GM18861 (cell line): ENCODE data around the gene ADAMTS13.

Experiments used
- ATAC-seq: cut with Tn5 transposase; IDR thresholded peaks from one replicate; pipeline ENCODE4 v1.9.1; 2021; ENCODE audit not compliant: unreplicated experiment

ADAMTS13 gene

GRCh38 chr9:133470988-133471387 lies 48.8 kb downstream of the ADAMTS13 start:
- ATAC-seq, result no peak

DNA sequence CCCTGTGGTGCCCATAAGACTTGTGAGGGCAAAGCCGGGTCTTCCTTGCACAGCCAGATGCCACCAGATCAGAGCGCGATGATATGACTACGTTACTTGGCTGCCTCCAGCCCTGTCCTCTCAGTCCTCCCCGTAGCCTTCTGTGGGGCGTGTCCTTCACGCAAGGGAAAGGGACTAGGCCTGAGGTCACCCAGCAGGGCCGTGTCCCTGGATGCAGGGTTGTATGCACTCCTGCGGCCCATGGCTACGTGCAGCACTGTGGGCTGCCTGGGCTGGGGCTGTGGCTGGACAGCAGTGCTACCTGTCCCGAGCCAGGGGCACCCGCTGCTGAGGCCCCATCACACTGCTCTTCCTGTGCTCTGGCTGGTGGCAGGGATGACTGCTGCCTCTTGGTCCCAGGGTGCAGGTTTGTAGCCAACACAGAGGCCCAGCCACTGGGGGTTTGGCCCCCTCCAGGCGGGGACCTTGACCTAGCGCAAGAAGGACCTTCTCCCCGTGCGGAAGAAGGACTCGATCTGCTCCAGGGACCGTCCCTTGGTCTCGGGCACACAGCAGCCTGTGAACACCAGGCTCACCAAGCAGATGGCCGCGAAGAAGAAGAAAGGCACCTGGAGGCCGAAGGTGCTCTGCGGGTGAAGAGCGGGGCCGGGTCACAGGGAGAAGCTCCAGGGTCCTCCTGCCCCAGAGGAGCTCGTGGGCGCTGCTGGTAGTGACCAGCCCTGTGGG lies 49.5 kb downstream of the ADAMTS13 start:
- ATAC-seq, result no peak

DNA sequence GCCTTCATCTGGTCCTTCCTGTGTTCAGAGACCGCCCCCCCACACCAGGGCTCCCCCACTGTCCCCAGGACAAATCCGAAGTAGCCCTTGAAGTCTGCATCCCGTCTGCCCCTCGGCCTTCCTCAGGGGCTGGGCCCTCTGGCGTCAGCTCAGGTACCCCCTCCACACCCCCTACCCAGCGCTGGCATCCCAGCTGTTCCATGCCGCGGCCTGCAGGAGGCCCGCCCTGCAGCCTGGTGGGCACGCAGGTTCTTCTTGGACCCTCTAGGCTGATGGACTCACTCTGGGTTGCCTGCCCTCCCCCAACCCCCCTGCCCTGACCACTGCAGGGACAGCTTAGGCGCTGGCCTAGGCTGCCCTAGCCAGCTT lies 50.1 kb downstream of the ADAMTS13 start:
- ATAC-seq, result no peak

DNA sequence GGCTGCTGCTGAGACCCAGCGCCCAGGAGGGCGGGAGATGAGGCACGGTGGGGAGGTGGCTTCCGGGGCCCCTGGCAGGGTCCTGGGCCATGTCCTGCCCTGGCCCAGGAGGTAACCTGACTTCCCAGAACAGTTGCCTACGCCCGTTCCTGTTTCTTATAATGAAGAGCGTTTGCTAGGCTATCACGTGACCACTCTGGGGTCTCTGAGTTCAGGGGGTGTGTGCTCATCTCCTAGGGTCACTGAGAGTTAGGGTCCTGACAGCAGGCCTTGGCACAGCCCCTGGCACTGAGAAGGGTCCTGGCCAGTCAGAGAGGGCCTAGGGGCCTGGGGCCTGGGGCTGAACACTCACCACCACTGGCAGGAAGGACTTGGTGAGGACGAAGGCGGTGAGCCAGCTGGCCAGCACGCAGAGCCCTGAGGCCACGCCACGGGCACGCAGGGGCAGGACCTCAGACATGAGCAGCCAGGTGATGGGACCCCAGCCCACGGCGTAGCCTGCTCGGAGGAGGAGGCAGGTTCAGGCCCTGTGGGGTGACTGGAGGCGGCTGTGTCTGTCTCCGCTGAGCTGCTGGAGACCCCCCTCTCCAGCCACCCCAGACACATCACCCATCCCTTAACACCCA lies 50.7 kb downstream of the ADAMTS13 start:
- ATAC-seq, result no peak

DNA sequence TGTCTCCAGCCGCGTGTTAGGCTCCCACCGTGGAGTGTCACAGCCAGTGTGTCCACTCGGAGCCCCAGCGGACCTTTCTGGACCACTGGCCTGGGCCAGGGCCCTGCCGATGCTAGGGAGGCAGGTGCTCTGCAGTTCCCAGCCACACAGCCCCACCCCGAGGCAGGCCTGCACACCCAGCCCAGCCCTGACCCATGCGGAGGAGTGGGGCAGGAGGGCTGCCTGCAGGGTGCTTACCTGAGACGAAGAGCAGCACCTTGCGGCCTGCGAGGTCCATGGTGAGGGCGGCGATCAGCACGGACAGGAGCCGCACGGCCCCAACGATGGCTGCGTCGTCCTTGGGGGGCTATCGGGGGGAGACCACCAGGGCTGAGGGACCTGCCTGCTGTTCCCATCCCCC lies 51.6 kb downstream of the ADAMTS13 start:
- ATAC-seq, result no peak

DNA sequence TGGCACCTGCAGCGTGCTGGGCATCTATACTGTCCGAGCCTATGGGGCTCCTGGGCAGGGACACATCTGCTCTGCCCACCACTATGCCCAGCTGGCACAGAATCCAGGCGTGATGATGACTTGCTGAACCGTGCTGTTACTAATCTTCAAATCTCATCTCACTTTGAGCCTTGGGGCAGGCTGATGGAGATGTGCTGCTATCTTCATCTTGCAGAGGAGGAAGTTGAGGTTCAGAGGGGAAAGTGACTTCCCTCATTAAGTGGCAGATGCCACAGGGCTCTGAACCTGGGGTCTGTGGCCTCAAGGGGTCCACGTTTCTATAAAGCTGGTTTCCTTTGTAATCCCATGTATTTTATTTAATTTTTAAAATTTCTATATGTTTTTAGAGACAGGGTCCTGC lies 52.0 kb downstream of the ADAMTS13 start:
- ATAC-seq, result no peak

- ATAC-seq, result no peak
These were observed 52.7 kb downstream of the ADAMTS13 start for GRCh38 chr9:133474853-133475252.

DNA sequence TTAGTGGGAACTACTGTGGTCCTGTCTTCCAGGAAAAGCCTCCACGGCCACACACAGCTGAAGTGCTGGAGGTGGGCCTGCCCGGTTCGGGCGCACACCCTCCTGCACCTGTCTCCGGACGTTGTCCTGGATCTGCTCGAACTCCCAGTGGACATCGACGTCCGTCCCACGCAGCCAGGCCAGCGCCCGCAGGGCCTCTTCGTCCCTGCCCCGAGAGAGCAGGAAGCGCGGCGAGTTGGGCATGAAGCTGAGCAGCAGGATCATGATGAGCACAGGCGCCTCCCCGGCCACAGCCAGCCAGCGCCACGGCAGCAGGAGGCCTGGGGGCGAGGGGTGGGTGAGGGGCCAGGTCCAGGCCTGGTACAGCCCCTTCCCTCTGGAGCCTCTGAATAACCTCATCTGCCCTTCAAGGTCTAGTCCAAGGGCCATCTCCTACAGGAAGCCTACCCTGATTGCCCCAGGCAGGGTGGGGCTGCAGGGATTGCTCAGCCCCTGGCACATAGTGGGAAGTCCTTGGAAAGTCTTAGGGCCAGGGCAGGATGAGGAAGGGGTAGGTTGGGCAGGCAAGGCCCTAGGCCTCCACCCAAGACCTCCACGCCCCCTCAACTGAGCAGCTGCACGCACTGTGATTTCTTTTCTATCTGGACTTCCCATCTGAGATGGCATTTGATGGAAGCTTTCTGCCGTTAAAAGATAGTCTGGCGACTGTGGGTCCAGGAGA lies 53.3 kb downstream of the ADAMTS13 start:
- ATAC-seq, result no peak

DNA sequence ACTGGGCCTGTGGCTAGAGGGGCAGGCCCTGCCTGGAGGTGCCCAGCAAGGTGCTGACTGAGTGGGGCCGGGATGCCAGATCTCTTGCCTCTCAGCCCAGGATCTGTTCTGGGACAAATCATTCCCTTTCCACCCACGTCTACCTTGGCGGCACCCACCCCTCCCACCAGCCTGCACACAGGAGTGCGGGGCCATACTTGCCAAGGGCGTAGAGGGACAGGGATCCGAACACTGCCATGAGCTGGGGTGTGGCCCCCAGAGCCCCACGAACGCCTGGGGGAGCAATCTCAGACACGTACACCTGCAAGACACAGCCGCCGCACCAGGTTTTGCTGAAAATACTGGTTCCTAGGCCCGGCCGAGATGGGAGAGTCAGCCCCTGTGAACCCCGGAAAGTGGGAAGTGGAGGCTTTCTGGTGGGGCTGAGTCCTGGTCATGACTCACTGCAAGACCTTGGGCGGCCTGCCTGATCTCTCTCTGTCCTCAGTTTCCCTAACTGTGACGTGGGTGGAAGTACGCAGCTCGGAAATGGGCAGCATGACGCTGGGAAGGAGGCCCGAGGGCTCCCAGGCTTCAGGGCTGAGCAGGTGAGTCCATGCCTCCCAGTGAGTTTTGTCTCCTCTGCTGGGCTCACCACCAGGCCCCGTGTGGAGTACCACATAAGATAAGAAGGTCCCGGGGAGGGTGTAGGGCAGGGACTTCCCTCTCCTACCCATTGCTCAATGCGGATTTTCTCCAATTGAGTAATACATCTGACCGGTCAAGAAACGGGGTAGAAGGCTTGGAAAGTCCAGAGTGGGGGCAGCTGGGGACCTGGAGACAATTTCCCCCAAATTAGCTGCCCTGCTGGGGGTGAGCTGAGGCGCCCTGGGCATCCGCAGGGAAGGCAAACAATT lies 54.1 kb downstream of the ADAMTS13 start:
- ATAC-seq, result no peak

DNA sequence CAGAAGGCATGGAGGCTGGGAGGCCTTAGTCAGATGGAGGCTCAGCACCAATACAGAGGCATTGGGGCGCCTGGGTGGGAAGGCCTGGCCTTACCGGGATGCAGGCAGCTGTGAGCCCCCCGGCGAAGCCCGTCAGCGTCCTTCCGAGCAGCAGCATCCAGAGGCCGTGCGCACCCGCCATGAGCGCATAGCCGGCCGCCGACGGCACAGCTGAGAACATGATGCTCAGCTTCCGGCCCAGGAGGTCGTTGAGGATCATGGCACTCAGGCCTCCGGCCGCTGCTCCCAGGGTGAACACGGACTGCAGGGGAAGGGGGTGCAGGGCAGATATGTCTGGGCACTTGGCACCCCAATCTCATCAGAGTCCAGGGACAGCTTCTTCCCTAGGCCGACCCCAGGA lies 54.8 kb downstream of the ADAMTS13 start:
- ATAC-seq, result no peak

DNA sequence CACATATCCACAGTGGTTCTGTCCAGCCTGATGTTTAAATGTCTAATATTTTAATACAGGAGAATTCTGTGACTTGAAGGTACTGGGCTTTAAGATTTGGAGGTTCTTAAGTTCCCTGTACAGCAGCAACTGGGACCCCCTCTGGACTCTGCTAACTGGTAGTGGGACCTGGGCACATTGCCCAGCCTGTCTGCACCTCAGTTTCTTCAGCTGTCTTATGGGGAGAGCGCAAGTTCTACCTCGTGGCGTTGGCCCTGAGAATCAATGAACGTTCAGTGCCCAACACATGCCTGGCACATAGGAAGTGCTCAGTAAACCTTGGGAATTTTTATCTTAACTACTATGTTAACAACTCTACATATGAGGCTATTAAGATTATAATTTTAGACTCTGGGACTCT lies 55.3 kb downstream of the ADAMTS13 start:
- ATAC-seq, result no peak

DNA sequence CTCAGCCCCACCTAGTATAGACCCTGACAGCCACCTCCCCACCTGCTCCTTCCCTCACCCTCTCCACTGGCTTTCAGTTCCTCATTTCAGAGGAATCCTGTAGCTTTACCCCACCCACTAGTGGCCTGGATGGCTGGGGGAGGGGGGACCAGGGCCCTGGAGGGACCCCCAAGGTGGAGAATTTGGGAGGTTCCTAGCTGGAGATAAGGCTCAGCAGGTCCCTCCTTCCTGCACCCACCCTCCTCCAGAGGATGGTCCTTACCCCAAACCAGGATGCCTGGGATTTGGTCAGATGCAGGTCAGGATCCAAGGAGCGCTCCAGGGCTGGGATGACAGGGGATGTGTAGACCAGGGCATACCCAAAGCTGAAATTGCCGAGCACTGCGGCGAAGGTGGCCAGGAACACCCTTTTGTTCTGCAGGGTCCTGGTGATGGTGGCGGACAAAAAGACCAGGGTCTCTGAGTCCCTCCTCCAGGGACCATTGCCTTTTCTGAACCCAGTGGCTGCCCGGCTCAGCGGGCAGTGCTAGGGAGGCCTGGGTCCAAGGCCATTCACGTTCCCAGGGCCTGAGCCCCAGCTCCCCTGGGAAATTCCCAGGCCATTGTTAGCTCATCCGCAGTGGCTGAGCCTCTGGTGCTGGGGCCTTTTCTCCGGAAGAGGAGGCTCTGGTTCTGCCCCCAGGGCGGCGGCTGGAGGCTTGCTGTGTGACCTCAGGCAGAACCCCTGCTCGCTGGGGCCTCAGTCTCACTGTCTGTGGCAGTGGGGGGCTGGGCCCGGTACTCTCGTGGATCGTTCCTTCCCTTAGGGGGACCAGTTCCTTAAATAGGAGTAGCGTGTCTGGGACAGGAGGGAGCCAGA lies 56.1 kb downstream of the ADAMTS13 start:
- peak; percentile 32 for ATAC-seq

DNA sequence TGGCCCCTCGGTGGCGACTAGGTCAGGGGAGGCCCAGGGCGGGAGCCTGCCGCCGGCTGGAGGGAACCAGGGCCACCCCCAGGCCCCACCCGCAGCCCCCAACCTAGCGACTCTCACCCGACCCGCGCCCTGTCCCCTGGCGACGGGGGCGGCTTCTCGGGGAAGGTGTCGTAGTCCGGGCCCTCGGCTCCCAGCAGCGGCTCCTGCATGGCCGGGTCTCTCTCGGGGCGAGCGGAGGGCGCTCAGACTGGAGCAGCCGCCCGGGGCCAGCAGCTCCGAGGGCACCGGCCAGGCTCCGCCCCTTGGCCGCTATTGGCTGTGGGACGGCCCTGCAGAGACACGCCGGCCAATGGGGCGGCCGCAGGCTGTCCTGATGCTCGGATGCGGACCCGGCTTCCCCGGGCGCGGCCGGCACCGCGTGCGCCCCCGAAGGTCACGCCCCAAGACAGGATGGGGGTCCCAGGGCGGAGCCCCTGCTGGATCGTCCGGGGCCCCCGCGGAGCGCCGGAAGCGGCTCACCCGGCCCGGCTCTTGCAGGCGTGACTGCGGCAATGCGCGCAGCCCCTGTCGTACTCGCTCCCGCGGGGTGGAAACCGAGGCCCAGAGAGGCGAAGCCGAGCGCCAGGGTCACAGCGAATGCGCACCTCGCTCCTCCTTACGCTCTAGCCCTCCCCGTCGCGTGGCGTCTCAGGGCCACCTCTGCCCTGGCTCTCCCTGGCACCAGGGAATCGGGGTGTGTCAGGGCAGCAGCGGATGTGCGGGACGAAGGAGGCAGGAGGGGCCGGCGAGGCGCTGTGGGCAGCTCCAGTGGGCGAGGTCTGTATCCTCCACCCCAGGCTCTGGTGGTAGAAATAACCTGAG lies 56.9 kb downstream of the ADAMTS13 start, which contains the start of gene SLC2A6:
SLC2A6 (minus strand) TSS at position 249 of the 861 bp plus-strand sequence; CDS start at position 209, 40 bp downstream.
- ATAC-seq, result peak; percentile 80

DNA sequence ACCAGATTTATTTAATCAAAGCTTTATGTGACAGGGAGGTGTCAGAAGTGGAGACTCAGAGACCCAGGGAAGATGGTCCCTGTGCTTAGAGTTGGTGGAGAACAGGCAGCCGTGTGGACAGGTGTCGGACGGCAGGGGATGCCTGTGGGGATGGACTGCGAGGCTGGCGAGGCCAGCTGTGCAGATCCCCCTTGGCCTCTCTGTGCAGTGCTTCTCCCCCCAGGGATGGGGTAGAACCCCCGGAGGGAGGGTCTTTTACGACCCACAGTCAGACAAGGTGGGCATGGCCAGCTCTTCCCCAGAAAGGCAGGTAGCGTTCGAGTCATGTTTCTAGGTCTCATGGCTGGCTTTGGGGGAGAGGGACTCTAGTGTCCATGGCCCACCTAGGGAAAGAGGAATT lies 61.4 kb downstream of the ADAMTS13 start:
- no peak for ATAC-seq

GRCh38 chr9:133484671-133485437 lies 62.7 kb downstream of the ADAMTS13 start:
- ATAC-seq, result no peak

GRCh38 chr9:133485531-133486260 lies 63.5 kb downstream of the ADAMTS13 start:
- no peak for ATAC-seq

DNA sequence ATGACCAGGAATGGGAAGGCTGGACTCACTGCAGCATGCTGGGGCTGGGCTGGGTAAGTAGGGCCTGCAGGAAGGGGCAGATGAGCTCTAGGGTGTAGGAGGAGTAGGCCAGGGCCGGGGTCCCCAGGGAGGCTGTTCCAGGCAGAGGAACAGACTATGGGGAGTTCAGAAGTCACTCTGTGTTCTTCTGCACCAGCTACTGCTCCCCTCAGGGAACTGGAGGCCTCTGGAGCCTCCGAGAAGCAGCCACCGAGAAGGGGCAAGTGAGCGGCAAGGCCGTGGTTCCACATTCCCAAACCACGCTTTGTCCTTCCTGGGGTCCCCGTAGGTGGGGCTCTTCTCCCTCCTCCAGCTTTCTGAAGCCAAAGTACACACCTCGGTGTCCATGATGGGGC lies 65.2 kb downstream of the ADAMTS13 start:
- no peak for ATAC-seq
